ENCODE measurements around the gene MCM9. TPM values are rescaled to one million over a fixed set of nuclear protein-coding genes. Genes with fewer than 3 reads are reported as not detected.

Gene MCM9
- total and polyA plus RNA-seq, 2 donors (not counting 1 experiment from before 2014, with no cell fraction given), result 1.2 to 9.6 TPM

DNA sequence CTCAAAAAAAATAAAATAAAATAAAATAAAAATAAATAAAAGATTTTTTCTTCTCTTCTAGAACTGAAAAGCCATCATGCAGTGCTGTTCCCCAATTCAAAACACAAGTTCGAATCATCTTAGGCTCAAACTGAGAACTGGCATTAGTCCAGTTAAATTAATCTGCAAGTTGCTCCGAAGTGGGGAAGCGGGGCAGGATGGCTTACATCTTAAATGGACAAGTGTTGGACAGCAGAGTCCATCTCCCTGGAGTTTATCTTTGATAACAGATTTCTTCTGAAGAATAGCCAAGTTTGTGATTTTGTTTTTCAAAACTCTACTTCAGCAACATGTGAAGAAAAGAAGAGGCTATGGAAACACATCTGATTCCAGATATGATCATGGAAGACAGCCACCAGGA, 152.3 kb downstream of the MCM9 start:
- Histone ChIP-seq H3K4me3 (replicated peaks in 1 of 4; ENCODE audit: control extremely low read depth in 1 of 4, insufficient read depth in 1 of 4, low read depth in 3 of 4, low read length in 4 of 4) (no peak overlapping the region), H3K27ac (ENCODE audit: insufficient read depth, low read length) (no peak overlapping the region), H2AFZ (ENCODE audit: low read length) (no peak overlapping the region), H4K20me1 (ENCODE audit: control insufficient read depth, extremely low read depth, insufficient read depth, low read length) (no peaks in the 10 kb centered on the region), H3K4me2 (ENCODE audit: extremely low read depth, insufficient read depth, low read length) (no peak overlapping the region), H3K9me3 (ENCODE audit: control insufficient read depth, insufficient read depth, low read depth, low read length) (no peaks in the 10 kb centered on the region), H3K4me1 (ENCODE audit: control insufficient read depth, extremely low read depth, insufficient read depth, low read length) (no peaks in the 10 kb centered on the region), H3K79me2 (ENCODE audit: control insufficient read depth, insufficient read depth, low read length) (no peaks in the 10 kb centered on the region), H3K9ac (ENCODE audit: insufficient read depth, low read length) (no peak overlapping the region), H3K36me3 (ENCODE audit: control insufficient read depth, insufficient read depth, low read length) (no peaks in the 10 kb centered on the region), H3K27me3 (ENCODE audit: control insufficient read depth, insufficient read depth, low read length) (no peaks in the 10 kb centered on the region)
- TF ChIP-seq, protein P1, sequence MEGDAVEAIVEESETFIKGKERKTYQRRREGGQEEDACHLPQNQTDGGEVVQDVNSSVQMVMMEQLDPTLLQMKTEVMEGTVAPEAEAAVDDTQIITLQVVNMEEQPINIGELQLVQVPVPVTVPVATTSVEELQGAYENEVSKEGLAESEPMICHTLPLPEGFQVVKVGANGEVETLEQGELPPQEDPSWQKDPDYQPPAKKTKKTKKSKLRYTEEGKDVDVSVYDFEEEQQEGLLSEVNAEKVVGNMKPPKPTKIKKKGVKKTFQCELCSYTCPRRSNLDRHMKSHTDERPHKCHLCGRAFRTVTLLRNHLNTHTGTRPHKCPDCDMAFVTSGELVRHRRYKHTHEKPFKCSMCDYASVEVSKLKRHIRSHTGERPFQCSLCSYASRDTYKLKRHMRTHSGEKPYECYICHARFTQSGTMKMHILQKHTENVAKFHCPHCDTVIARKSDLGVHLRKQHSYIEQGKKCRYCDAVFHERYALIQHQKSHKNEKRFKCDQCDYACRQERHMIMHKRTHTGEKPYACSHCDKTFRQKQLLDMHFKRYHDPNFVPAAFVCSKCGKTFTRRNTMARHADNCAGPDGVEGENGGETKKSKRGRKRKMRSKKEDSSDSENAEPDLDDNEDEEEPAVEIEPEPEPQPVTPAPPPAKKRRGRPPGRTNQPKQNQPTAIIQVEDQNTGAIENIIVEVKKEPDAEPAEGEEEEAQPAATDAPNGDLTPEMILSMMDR (conservative IDR thresholded peaks at IDR 0.05 in 1 of 2, IDR thresholded peaks at IDR 0.05 in 1 of 2; ENCODE audit: low read depth in 1 of 2, low read length in 2 of 2), result no peak
- TF ChIP-seq EZH2 (IDR thresholded peaks at IDR 0.05; ENCODE audit: low read length, missing control alignments), result no peak
- no peak for DNase-seq (ENCODE audit: low read depth in 2 of 2)

DNA sequence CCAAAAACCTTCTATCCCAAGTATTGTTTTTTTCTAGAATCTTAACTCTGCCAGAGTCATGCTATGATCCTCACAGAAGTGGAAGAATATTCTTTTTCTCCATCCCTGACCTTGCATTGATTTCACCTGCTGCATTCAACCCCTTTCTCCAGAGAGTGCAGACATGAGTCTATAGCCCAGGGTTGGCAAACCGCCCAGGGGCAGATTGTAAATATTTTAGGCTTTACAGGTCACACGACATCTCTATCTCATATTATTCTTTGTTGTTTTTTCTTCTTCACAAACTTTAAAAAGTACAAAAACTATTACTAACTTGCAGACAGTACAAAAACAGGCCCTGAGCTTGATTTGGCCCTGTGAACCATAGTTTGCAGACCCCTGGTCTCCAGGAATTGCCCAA, 153.1 kb downstream of the MCM9 start:
- Histone ChIP-seq H3K9ac (ENCODE audit: insufficient read depth, low read length) (no peak overlapping the region), H3K4me2 (ENCODE audit: extremely low read depth, insufficient read depth, low read length) (no peak overlapping the region), H3K9me3 (ENCODE audit: control insufficient read depth, insufficient read depth, low read depth, low read length) (no peaks in the 10 kb centered on the region), H4K20me1 (ENCODE audit: control insufficient read depth, extremely low read depth, insufficient read depth, low read length) (no peaks in the 10 kb centered on the region), H3K4me3 (replicated peaks in 1 of 4; ENCODE audit: control extremely low read depth in 1 of 4, insufficient read depth in 1 of 4, low read depth in 3 of 4, low read length in 4 of 4) (no peak overlapping the region), H2AFZ (ENCODE audit: low read length) (no peak overlapping the region), H3K36me3 (ENCODE audit: control insufficient read depth, insufficient read depth, low read length) (no peaks in the 10 kb centered on the region), H3K79me2 (ENCODE audit: control insufficient read depth, insufficient read depth, low read length) (no peaks in the 10 kb centered on the region), H3K4me1 (ENCODE audit: control insufficient read depth, extremely low read depth, insufficient read depth, low read length) (no peaks in the 10 kb centered on the region), H3K27ac (ENCODE audit: insufficient read depth, low read length) (no peak overlapping the region), H3K27me3 (ENCODE audit: control insufficient read depth, insufficient read depth, low read length) (no peaks in the 10 kb centered on the region)
- DNase-seq (ENCODE audit: low read depth in 2 of 2), result no peak
- TF ChIP-seq, protein P1 (conservative IDR thresholded peaks at IDR 0.05 in 1 of 2, IDR thresholded peaks at IDR 0.05 in 1 of 2; ENCODE audit: low read depth in 1 of 2, low read length in 2 of 2), result no peak
- TF ChIP-seq EZH2 (IDR thresholded peaks at IDR 0.05; ENCODE audit: low read length, missing control alignments), result no peak

DNA sequence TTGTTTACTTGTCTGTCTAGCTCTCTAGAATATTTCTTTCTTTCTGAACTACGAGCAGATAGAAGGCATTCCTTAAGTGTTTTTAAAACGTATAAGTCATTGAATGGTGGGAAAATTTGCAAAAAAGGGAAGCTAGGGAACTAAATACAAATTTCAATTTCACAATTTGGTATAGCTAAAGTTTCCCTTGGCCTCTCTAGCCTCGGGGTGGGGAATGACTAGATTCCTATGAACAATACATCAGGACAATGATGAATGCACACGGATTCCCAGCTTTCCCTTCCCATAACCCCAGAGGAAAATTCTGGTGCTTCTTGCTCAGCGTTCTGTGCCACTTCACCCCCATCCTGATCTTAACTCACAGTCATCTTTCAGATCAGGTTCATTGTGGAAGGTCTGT, 154.3 kb downstream of the MCM9 start:
- no peak for DNase-seq (ENCODE audit: low read depth in 2 of 2)
- no peaks in the 10 kb centered on the region for H3K36me3 ChIP-seq (ENCODE audit: control insufficient read depth, insufficient read depth, low read length)
- H3K9me3 ChIP-seq (ENCODE audit: control insufficient read depth, insufficient read depth, low read depth, low read length), result no peaks in the 10 kb centered on the region
- H3K4me3 ChIP-seq (replicated peaks in 1 of 4; ENCODE audit: control extremely low read depth in 1 of 4, insufficient read depth in 1 of 4, low read depth in 3 of 4, low read length in 4 of 4), result no peak overlapping the region
- no peaks in the 10 kb centered on the region for H3K27me3 ChIP-seq (ENCODE audit: control insufficient read depth, insufficient read depth, low read length)
- H3K9ac ChIP-seq (ENCODE audit: insufficient read depth, low read length), result no peak overlapping the region
- no peak overlapping the region for H3K4me2 ChIP-seq (ENCODE audit: extremely low read depth, insufficient read depth, low read length)
- H3K79me2 ChIP-seq (ENCODE audit: control insufficient read depth, insufficient read depth, low read length), result no peaks in the 10 kb centered on the region
- no peaks in the 10 kb centered on the region for H3K4me1 ChIP-seq (ENCODE audit: control insufficient read depth, extremely low read depth, insufficient read depth, low read length)
- no peak overlapping the region for H3K27ac ChIP-seq (ENCODE audit: insufficient read depth, low read length)
- TF ChIP-seq EZH2 (IDR thresholded peaks at IDR 0.05; ENCODE audit: low read length, missing control alignments), result no peak
- TF ChIP-seq, protein P1 (conservative IDR thresholded peaks at IDR 0.05 in 1 of 2, IDR thresholded peaks at IDR 0.05 in 1 of 2; ENCODE audit: low read depth in 1 of 2, low read length in 2 of 2), result no peak
- H2AFZ ChIP-seq (ENCODE audit: low read length), result no peak overlapping the region
- no peaks in the 10 kb centered on the region for H4K20me1 ChIP-seq (ENCODE audit: control insufficient read depth, extremely low read depth, insufficient read depth, low read length)
